HFF-Myc (cell line): Measurements from ENCODE around the gene HILPDA.

ENCODE experiments used
- DNase-seq: peaks from one replicate; pipeline ENCODE4 v3.0.0-alpha.2; 2011; ENCODE audit warnings: low read depth; ENCODE audit errors: extremely low read depth
- H3K4me3 ChIP-seq: replicated peaks from 2 replicates; pipeline ENCODE4 v1.5.1; 2011; ENCODE audit warnings: low read depth, mild to moderate bottlenecking, control low read depth, low read length
- CTCF ChIP-seq: IDR thresholded peaks from 2 replicates; pipeline ENCODE4 v1.5.1; 2012; ENCODE audit warnings: mild to moderate bottlenecking, low read depth, low read length, control low read depth; ENCODE audit errors: missing control alignments

The HILPDA gene

GRCh38 chr7:128443831-128444600 is 11.7 kb upstream of the HILPDA start:
- no peak for TF ChIP-seq CTCF
- no peak overlapping the region for H3K4me3 ChIP-seq
- DNase-seq, result no peak

- no peak overlapping the region for H3K4me3 ChIP-seq
- no peak for TF ChIP-seq CTCF
- no peak for DNase-seq
Observed at GRCh38 chr7:128446306-128446705, 9.4 kb upstream of the HILPDA start.

- no peak for DNase-seq
- H3K4me3 ChIP-seq, result no peak overlapping the region
- TF ChIP-seq CTCF, result no peak
Observed at GRCh38 chr7:128447941-128448564, 7.6 kb upstream of the HILPDA start.

DNA sequence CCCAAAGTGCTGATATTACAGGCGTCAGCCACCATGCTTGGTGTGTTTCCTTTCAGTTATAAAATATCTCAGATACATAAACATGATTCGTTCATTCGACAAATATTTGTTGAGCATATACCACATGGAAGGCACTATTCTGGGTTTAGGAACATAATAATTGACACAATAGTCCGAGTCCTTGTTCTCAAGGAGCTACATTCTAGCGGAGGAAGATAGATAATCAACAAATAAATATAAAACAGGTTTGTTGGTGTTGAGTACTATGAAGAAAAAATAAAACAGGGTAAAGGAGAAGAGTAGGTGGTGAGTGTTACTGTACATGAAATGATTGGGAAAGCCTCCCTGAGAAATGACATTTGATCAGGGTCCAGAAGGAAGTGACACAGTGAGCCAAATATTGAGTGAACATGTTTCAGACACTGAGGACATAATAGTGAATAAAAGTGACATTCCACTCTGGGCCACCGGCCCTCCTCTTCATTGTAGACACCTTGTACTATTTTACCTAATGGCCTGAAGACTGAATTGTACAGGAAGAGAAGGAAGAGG is 6.9 kb upstream of the HILPDA start:
- H3K4me3 ChIP-seq, result no peak overlapping the region
- DNase-seq, result no peak
- TF ChIP-seq CTCF, result no peak

DNA sequence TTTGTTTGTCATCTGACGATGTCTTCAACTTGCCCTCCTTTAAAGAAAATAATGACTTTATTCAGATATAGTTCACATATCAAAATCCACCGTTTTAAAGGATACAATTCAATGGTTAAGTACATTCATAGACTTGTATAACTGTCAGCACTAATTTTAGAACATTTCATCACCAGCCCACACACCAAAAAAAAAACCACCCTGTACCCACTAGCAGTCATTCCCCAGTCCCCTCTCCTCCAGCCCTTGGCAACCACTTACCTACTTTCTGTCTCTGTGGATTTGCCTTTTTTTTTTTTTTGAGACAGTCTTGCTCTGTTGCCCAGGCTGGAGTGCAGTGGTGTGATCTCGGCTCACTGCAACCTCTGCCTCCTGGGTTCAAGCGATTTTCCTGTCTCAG is 5.3 kb upstream of the HILPDA start:
- TF ChIP-seq CTCF, result no peak
- no peak overlapping the region for H3K4me3 ChIP-seq
- no peak for DNase-seq

DNA sequence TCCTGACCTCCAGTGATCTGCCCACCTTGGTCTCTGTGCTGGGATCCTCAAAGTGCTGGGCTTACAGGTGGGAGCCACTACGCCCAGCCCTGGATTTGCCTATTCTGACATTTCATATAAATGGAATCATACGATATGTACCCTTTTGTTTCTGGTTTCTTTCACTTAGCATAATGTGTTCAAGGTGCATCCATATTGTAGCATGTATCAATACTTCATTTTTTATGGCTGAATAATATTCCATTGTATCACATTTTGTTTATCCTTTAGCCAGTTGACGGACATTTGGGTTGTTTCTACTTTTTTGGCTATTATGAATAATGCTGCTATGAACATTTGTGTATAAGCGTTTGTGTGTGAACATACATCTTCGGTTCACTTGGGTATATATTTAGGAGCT is 4.8 kb upstream of the HILPDA start:
- no peak overlapping the region for H3K4me3 ChIP-seq
- no peak for DNase-seq
- TF ChIP-seq CTCF, result no peak
